Calu3 (cell line): ENCODE results near the gene PLEKHN1. TPM values are rescaled to one million over a fixed set of nuclear protein-coding genes. Genes with fewer than 3 reads are reported as not detected.
"Not testable (repeated sequence)": the region's sequence is repeated elsewhere in the genome, so short reads cannot be mapped to it uniquely, and the experiment has no call there.

Experiments used
- BruUV-seq: library from RNA; stranded (reverse); fragments of 400-500 nt; replicated peaks from 2 replicates; lab custom pipeline; 2021; lab: Mats Ljungman, UMichigan
- CTCF ChIA-PET: fragments of 300-600 bp; sonication (Branson Sonifier 250); formaldehyde crosslinking; loops from one replicate; lab custom pipeline; 2022; ENCODE audit warnings: antibody characterized with exemption; lab: Charles Lee
- DNase-seq: peaks from one replicate; pipeline ENCODE4 v3.0.0; 2022
- H3K27ac Mint-ChIP-seq: one replicate; pipeline ENCODE4 v1.8.0; 2022; ENCODE audit warnings: mixed read lengths; ENCODE audit not compliant: unreplicated experiment
- H3K27me3 Mint-ChIP-seq: one replicate; pipeline ENCODE4 v1.8.0; 2022; ENCODE audit warnings: mixed read lengths; ENCODE audit not compliant: unreplicated experiment
- H3K36me3 Mint-ChIP-seq: one replicate; pipeline ENCODE4 v1.8.0; 2022; ENCODE audit warnings: mild to moderate bottlenecking, moderate library complexity, mixed read lengths; ENCODE audit not compliant: insufficient read depth, unreplicated experiment
- H3K4me1 Mint-ChIP-seq: one replicate; pipeline ENCODE4 v1.8.0; 2022; ENCODE audit warnings: mild to moderate bottlenecking, low read depth, mixed read lengths; ENCODE audit not compliant: unreplicated experiment
- H3K4me3 Mint-ChIP-seq: one replicate; pipeline ENCODE4 v1.8.0; 2022; ENCODE audit warnings: mild to moderate bottlenecking, low read depth, moderate library complexity, mixed read lengths; ENCODE audit not compliant: unreplicated experiment
- H3K9me3 Mint-ChIP-seq: one replicate; pipeline ENCODE4 v1.8.0; 2022; ENCODE audit warnings: low read depth, mixed read lengths; ENCODE audit not compliant: unreplicated experiment
- intact Hi-C: fragments of 100-400 bp; cut with micrococcal nuclease; formaldehyde crosslinking; loops from one replicate; pipeline ENCODE4 v1.10.0; 2022; ENCODE audit not compliant: unreplicated experiment
- total RNA-seq: library from RNA; stranded (reverse); gene quantifications from 2 replicates; pipeline ENCODE4 v1.2.3, GENCODE V29; 2022
- TF ChIP-seq, protein P1 (sequence below): fragments of 200-600 bp; IDR thresholded peaks from one replicate; pipeline ENCODE4 v1.8.0; 2022; ENCODE audit warnings: antibody characterized with exemption; ENCODE audit not compliant: unreplicated experiment

The PLEKHN1 gene
- total RNA-seq, 1 experiment from 2014 or later, result 11.9 TPM

DNA sequence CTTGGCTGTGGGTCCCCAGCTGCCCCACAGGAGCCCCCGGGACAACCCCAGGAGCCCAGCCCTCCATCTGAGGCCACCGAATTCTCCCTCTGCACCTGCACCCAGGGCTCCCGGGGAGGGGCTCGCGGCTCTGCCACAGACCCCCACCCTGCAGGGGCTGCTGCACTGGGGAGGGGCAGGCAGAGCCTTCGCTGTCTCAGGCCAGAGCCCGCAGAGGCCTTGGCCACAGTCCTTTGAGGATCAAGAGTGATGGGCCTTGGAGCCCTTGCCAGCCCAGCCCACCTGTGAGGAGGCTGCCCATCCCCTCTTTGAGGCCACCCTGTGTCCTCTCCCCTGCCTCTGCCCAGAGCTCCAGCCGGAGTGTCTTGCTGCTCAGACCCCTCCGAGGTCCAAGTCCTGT is 9.1 kb downstream of the PLEKHN1 start:
- DNase-seq, result no peak
- BruUV-seq, result no TSS peak
- Mint-ChIP-seq H3K4me3 (peak overlapping the region; percentile 66), H3K4me1 (peaks cover 18% of the 10 kb centered on the region), H3K36me3 (peaks cover 30% of the 10 kb centered on the region), H3K27ac (no peak overlapping the region), H3K27me3 (peaks cover 13% of the 10 kb centered on the region), H3K9me3 (no peaks in the 10 kb centered on the region)
- CTCF ChIA-PET, result interaction anchor here (1.4 to 1.7 kb wide), 3 partner anchors 9 to 71 kb away, joined by 3 to 7 read pairs (median 6); partner anchors contain the start of gene PLEKHN1
- intact Hi-C loops, result no loop called here
- TF ChIP-seq, protein P1, sequence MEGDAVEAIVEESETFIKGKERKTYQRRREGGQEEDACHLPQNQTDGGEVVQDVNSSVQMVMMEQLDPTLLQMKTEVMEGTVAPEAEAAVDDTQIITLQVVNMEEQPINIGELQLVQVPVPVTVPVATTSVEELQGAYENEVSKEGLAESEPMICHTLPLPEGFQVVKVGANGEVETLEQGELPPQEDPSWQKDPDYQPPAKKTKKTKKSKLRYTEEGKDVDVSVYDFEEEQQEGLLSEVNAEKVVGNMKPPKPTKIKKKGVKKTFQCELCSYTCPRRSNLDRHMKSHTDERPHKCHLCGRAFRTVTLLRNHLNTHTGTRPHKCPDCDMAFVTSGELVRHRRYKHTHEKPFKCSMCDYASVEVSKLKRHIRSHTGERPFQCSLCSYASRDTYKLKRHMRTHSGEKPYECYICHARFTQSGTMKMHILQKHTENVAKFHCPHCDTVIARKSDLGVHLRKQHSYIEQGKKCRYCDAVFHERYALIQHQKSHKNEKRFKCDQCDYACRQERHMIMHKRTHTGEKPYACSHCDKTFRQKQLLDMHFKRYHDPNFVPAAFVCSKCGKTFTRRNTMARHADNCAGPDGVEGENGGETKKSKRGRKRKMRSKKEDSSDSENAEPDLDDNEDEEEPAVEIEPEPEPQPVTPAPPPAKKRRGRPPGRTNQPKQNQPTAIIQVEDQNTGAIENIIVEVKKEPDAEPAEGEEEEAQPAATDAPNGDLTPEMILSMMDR, result no peak

DNA sequence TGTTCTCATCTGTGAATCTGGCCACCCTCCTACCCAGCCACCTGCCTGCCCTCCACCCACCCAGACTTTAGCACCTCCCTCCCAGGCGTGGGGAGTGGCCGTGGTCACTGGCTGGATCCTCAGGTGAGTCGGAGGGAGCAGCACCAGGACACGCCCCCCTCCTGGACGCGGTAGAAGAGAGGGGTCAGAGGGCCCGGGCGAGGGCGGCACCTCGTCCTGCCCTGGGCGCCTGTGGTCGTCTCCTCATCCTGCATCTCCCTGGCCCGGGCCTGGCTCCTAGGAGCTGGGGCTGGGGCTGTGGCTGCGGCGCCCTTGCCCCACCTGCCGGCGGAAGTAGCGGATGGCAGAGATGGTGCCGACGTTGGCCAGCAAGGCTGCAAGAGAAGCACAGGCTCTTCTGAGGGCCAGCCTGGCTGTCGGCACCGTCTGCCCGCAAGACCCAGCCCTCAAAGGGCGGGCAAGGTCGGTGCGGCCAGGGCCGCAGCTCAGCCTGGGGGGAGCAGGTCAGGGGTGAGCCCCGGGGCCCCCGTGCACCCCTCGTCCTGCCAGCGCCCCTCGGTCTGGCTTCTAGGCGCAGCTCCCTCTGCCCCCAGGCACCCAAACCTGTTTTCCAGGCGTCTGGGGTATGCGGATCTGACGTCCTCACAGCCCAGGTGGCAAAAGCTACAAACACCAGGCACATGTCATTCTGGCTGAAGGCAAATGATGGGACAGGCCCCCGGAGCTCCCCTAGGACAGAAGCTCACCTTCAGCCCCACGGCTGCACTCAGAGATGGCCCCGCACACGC is 9.8 kb downstream of the PLEKHN1 start:
- DNase-seq, result peak; percentile 87
- peak overlapping the region; percentile 74 for H3K27ac Mint-ChIP-seq
- no peaks in the 10 kb centered on the region for H3K9me3 Mint-ChIP-seq
- peak overlapping the region; percentile 66 for H3K4me3 Mint-ChIP-seq
- intact Hi-C loops, result no loop called here
- no TSS peak for BruUV-seq
- TF ChIP-seq, protein P1, result peak; percentile 78
- CTCF ChIA-PET, result interaction anchor here (0.5 to 1.7 kb wide), 6 partner anchors 9 to 907 kb away, joined by 3 to 7 read pairs (median 3); partner anchors contain the start of genes NOC2L and PLEKHN1
- H3K36me3 Mint-ChIP-seq, result peaks cover 30% of the 10 kb centered on the region
- H3K4me1 Mint-ChIP-seq, result peaks cover 18% of the 10 kb centered on the region
- peaks cover 13% of the 10 kb centered on the region for H3K27me3 Mint-ChIP-seq

DNA sequence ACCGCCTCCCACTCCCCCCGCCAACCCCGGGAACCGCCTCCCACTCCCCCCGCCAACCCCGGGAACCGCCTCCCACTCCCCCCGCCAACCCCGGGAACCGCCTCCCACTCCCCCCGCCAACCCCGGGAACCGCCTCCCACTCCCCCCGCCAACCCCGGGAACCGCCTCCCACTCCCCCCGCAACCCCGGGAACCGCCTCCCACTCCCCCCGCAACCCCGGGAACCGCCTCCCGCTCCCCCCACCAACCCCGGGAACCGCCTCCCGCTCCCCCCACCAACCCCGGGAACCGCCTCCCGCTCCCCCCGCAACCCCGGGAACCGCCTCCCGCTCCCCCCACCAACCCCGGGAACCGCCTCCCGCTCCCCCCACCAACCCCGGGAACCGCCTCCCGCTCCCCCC is 10.5 kb downstream of the PLEKHN1 start:
- CTCF ChIA-PET, result interaction anchor here (1.4 to 1.7 kb wide), 2 partner anchors 10 to 72 kb away, joined by 6 to 7 read pairs; partner anchors contain the start of gene PLEKHN1
- peaks cover 30% of the 10 kb centered on the region for H3K36me3 Mint-ChIP-seq
- H3K27me3 Mint-ChIP-seq, result peaks cover 13% of the 10 kb centered on the region
- H3K4me1 Mint-ChIP-seq, result peaks cover 18% of the 10 kb centered on the region
- peak overlapping the region; percentile 66 for H3K4me3 Mint-ChIP-seq
- H3K27ac Mint-ChIP-seq, intact Hi-C loops, DNase-seq, H3K9me3 Mint-ChIP-seq, BruUV-seq: not testable (repeated sequence)

DNA sequence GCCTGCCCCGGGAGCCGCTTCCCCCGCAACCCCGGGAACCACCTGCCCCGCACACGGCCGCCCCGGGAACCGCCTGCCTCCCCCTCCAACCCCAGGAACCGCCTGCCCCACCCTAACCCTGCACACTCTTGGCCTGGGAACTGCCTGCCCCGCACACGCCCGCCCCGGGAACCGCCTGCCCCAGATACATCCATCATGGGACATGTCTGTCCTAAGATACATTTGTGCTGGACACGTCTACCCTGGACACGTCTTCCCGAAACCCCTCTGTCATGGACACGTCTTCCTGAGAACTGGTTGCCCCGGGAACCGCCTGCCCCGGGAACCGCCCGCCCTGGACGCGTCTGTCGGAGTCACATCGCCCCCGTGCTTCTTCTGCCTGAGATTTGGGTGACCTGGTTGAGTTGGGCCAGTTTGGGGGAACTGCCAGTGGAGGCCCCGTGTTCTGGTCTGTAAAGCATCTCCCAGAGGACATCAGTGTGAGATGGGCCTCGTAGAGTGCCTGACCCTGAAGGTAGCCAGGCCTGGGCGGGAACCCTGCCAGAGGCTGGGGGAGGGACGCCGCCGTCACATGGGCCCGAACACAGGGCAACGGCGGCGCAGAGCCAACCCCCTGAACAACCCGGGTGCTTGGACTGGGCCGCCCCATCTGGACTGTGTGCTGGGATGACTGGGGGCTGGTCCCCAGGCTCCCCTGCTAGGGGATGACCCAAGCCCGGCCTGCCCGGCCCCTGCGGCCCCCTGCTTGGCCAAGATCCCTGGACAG is 12.0 kb downstream of the PLEKHN1 start:
- no TSS peak for BruUV-seq
- Mint-ChIP-seq H3K9me3 (no peaks in the 10 kb centered on the region), H3K4me1 (peaks cover 18% of the 10 kb centered on the region), H3K27ac (peak overlapping the region; percentile 82), H3K36me3 (peaks cover 28% of the 10 kb centered on the region), H3K27me3 (peaks cover 27% of the 10 kb centered on the region), H3K4me3 (peak overlapping the region; percentile 58)
- CTCF ChIA-PET, result no interaction called here
- TF ChIP-seq, protein P1, result no peak
- no peak for DNase-seq
- intact Hi-C loops, result no loop called here
